ENCODE results near the gene GOLGA6A. TPM values are rescaled to one million over a fixed set of nuclear protein-coding genes. Genes with fewer than 3 reads are reported as not detected.
"Not testable (repeated sequence)": the region's sequence is repeated elsewhere in the genome, so short reads cannot be mapped to it uniquely, and the experiment has no call there.

Gene GOLGA6A
- total RNA-seq, 1 donor from 2014 or later = under 0.01 TPM

- DNase-seq (ENCODE audit: low spot score in 2 of 2) = peak; percentile 51 to 70
- no peak for FAIRE-seq
Measured at GRCh38 chr15:74053941-74054529, 28.3 kb downstream of the GOLGA6A start.

- DNase-seq (ENCODE audit: low spot score in 2 of 2) (no peak), FAIRE-seq (no peak)
Measured at GRCh38 chr15:74053517-74053916, 28.8 kb downstream of the GOLGA6A start.

- DNase-seq (ENCODE audit: low spot score in 2 of 2); FAIRE-seq: not testable (repeated sequence)
Measured at GRCh38 chr15:74052271-74053260, 29.8 kb downstream of the GOLGA6A start.

GRCh38 chr15:74050556-74051234 lies 31.7 kb downstream of the GOLGA6A start:
- FAIRE-seq = no peak
- no peak for DNase-seq (ENCODE audit: low spot score in 2 of 2)

GRCh38 chr15:74050127-74050526 lies 32.2 kb downstream of the GOLGA6A start:
- FAIRE-seq = no peak
- no peak for DNase-seq (ENCODE audit: low spot score in 2 of 2)

- no peak for FAIRE-seq
- DNase-seq (ENCODE audit: low spot score in 2 of 2) = no peak
Measured at GRCh38 chr15:74046275-74046674, 36.1 kb downstream of the GOLGA6A start.

- DNase-seq (ENCODE audit: low spot score in 2 of 2) (no peak), FAIRE-seq (no peak)
Measured at GRCh38 chr15:74045636-74046274, 36.6 kb downstream of the GOLGA6A start.

GRCh38 chr15:74045184-74045583 lies 37.2 kb downstream of the GOLGA6A start:
- FAIRE-seq = no peak
- no peak for DNase-seq (ENCODE audit: low spot score in 2 of 2)

- FAIRE-seq = no peak
- no peak for DNase-seq (ENCODE audit: low spot score in 2 of 2)
Measured at GRCh38 chr15:74044267-74045110, 37.9 kb downstream of the GOLGA6A start.

GRCh38 chr15:74043425-74044266 lies 38.7 kb downstream of the GOLGA6A start:
- no peak for FAIRE-seq
- DNase-seq (ENCODE audit: low spot score in 2 of 2) = no peak

- FAIRE-seq = no peak
Measured at GRCh38 chr15:74042603-74043424, 39.5 kb downstream of the GOLGA6A start.

GRCh38 chr15:74041777-74042435 lies 40.4 kb downstream of the GOLGA6A start:
- FAIRE-seq (no peak), DNase-seq (ENCODE audit: low spot score in 2 of 2) (no peak)

More at GRCh38 chr15:74042603-74043424, 39.5 kb downstream of the GOLGA6A start:
- no peak for DNase-seq (ENCODE audit: low spot score in 2 of 2)

- DNase-seq (ENCODE audit: low spot score in 2 of 2) (no peak), FAIRE-seq (no peak)
Measured at GRCh38 chr15:74041311-74041756, 41.0 kb downstream of the GOLGA6A start.

- DNase-seq (ENCODE audit: low spot score in 2 of 2) = no peak
- no peak for FAIRE-seq
Measured at GRCh38 chr15:74040109-74040850, 42.1 kb downstream of the GOLGA6A start.

GRCh38 chr15:74039656-74040010 lies 42.7 kb downstream of the GOLGA6A start:
- no peak for DNase-seq (ENCODE audit: low spot score in 2 of 2)
- FAIRE-seq = no peak

All from frontal cortex (tissue), 4 donors.